Measurements from ENCODE around the gene TTLL11.

DNA sequence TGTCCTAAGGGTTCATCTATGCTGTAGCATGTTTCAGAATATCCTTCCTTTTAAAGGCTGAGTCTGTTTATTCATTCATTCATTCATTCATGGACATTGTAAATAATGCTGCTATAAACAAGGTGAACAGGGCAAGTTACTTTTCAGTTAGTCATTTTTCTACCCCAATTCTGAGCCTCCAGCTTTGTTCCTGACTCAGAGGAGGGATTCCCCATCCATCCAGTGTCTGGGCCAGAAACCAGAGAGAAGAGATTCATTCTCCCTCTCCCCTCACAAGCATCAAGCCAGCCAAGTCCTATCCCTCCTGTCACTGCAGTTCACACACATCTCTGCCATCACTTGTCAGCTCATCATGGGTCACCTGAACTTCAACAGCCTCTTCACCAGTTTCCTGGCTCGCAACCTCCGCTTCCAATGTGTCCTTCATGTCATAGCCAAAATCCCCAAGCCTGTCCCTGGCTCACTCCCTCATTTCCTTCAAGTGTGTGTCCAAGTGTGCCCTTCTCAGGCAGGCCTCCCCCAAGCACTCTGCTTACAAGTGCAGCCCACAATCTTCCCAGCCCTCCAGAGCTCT is 203.0 kb downstream of the TTLL11 start:
- TF ChIP-seq EP300 (IDR thresholded peaks at IDR 0.05): no peak
- TF ChIP-seq, protein P1, sequence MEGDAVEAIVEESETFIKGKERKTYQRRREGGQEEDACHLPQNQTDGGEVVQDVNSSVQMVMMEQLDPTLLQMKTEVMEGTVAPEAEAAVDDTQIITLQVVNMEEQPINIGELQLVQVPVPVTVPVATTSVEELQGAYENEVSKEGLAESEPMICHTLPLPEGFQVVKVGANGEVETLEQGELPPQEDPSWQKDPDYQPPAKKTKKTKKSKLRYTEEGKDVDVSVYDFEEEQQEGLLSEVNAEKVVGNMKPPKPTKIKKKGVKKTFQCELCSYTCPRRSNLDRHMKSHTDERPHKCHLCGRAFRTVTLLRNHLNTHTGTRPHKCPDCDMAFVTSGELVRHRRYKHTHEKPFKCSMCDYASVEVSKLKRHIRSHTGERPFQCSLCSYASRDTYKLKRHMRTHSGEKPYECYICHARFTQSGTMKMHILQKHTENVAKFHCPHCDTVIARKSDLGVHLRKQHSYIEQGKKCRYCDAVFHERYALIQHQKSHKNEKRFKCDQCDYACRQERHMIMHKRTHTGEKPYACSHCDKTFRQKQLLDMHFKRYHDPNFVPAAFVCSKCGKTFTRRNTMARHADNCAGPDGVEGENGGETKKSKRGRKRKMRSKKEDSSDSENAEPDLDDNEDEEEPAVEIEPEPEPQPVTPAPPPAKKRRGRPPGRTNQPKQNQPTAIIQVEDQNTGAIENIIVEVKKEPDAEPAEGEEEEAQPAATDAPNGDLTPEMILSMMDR (IDR thresholded peaks at IDR 0.05): no peak
- no peak for TF ChIP-seq POLR2A (IDR thresholded peaks at IDR 0.05)

Measured in gastroesophageal sphincter (tissue), 3 donors.